ENCODE results near the gene DNAJB8.

Gene DNAJB8

DNA sequence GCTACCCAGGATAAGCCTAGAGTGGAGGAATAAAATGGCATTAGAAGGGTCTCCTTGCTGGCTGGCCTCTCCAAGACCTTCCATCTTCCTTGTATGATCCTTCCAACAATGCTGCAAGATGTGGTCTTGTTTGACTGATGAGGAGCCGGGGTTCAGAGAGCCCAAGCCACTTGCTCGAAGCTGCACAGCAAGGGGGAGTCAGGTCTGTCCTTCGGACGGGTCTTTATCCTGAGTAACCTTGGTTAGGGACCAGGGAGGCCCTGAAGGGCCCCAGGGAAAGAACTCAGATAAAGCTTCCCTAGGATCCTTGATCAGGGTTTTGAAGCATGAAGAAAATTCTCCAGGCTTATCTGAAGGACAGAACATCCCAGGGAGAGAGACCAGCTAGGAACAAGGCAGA is 7.0 kb upstream of the DNAJB8 start:
- no peak for TF ChIP-seq CTCF (conservative IDR thresholded peaks at IDR 0.05)
- H3K27ac ChIP-seq: no peak overlapping the region

- TF ChIP-seq CTCF (conservative IDR thresholded peaks at IDR 0.05): no peak
- H3K27ac ChIP-seq: no peak overlapping the region
These were observed 6.5 kb upstream of the DNAJB8 start for GRCh38 chr3:128473180-128473519.

- H3K27ac ChIP-seq: no peak overlapping the region
- TF ChIP-seq CTCF (conservative IDR thresholded peaks at IDR 0.05): no peak
These were observed 5.9 kb upstream of the DNAJB8 start for GRCh38 chr3:128472449-128473179.

- no peak overlapping the region for H3K27ac ChIP-seq
- TF ChIP-seq CTCF (conservative IDR thresholded peaks at IDR 0.05): no peak
These were observed 5.0 kb upstream of the DNAJB8 start for GRCh38 chr3:128471720-128472119.

DNA sequence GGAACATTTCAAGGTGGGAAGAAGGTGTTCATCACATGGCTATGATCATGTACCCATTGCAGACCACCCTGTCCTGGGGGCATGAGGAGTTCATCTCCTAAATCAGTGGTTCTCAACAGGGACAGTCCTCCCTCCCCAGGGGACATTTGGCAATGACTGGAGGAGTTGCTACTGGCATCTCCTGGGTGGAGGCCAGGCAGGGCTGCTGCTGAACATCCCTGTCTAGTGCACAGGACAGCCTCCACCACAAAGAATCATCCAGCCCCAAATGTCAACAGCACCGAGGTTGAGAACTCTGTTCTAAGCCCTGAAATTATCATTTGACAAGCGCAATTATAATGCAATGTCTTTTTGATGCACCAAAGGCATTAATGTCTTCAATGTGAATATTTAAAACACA is 4.4 kb upstream of the DNAJB8 start:
- no peak for TF ChIP-seq CTCF (conservative IDR thresholded peaks at IDR 0.05)
- no peak overlapping the region for H3K27ac ChIP-seq

GRCh38 chr3:128470134-128470899 is 3.6 kb upstream of the DNAJB8 start:
- TF ChIP-seq CTCF (conservative IDR thresholded peaks at IDR 0.05): no peak
- no peak overlapping the region for H3K27ac ChIP-seq

GRCh38 chr3:128469556-128469955 is 2.9 kb upstream of the DNAJB8 start:
- no peak overlapping the region for H3K27ac ChIP-seq
- TF ChIP-seq CTCF (conservative IDR thresholded peaks at IDR 0.05): no peak
